ENCODE data around the gene SGMS1.

DNA sequence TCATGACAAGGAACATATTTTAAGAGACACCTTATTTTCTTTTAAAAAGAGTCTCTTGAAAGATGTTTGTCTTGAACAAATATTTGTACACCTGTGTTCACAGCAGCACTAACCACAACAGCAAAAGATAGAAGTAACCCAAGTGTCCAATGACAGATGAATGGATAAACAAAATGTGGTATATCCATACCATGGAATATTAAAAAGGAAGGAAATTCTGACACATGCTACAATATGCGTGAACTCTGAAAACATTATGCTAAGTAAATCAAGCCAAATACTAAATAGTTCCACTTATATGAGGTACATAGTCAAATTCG, 17.8 kb downstream of the SGMS1 start:
- TF ChIP-seq POLR2AphosphoS5 (IDR thresholded peaks at IDR 0.05; ENCODE audit: low read depth, low read length) (no peak), POLR2A (IDR thresholded peaks at IDR 0.05; ENCODE audit: low read depth, low read length) (no peak), PAX5 (IDR thresholded peaks at IDR 0.05; ENCODE audit: insufficient read depth, low read length, severe bottlenecking) (no peak), SPI1 (IDR thresholded peaks at IDR 0.05; ENCODE audit: low read depth, low read length) (no peak), TAF1 (IDR thresholded peaks at IDR 0.05; ENCODE audit: low read depth, low read length) (no peak)

Measured in GM12891 (cell line).